Stimulated activated CD4-positive, alpha-beta T cell treated with anti-CD3 and anti-CD28 coated beads, Interleukin-15, amount 100 ng/mL, for 24 hours (primary cell): ENCODE data around the gene CDC42BPB.

ENCODE experiments used
- DNase-seq: peaks from one replicate; pipeline ENCODE4 v3.0.0-alpha.2; 2020

CDC42BPB gene

GRCh38 chr14:103013028-103013427 lies 44.3 kb downstream of the CDC42BPB start:
- no peak for DNase-seq

- DNase-seq: no peak
Observed at GRCh38 chr14:103009559-103009958, 47.8 kb downstream of the CDC42BPB start.

- DNase-seq: no peak
Observed at GRCh38 chr14:103008768-103009357, 48.5 kb downstream of the CDC42BPB start.

- no peak for DNase-seq
Observed at GRCh38 chr14:103008126-103008525, 49.2 kb downstream of the CDC42BPB start.

GRCh38 chr14:103007555-103007954 lies 49.8 kb downstream of the CDC42BPB start:
- no peak for DNase-seq

GRCh38 chr14:103006991-103007520 lies 50.3 kb downstream of the CDC42BPB start:
- DNase-seq: no peak

- no peak for DNase-seq
Observed at GRCh38 chr14:103006106-103006505, 51.2 kb downstream of the CDC42BPB start.

GRCh38 chr14:103003850-103004249 lies 53.5 kb downstream of the CDC42BPB start:
- no peak for DNase-seq

- no peak for DNase-seq
Observed at GRCh38 chr14:103003351-103003615, 54.1 kb downstream of the CDC42BPB start.

GRCh38 chr14:103002578-103003350 lies 54.6 kb downstream of the CDC42BPB start:
- no peak for DNase-seq

GRCh38 chr14:103001651-103002396 lies 55.5 kb downstream of the CDC42BPB start:
- no peak for DNase-seq

- DNase-seq: no peak
Observed at GRCh38 chr14:103001226-103001625, 56.1 kb downstream of the CDC42BPB start.

GRCh38 chr14:103000291-103000921 lies 56.9 kb downstream of the CDC42BPB start:
- DNase-seq: no peak

GRCh38 chr14:102999227-102999895 lies 58.0 kb downstream of the CDC42BPB start:
- DNase-seq: no peak

GRCh38 chr14:102998393-102998792 lies 59.0 kb downstream of the CDC42BPB start:
- no peak for DNase-seq

GRCh38 chr14:102996941-102997340 lies 60.4 kb downstream of the CDC42BPB start:
- DNase-seq: no peak

- no peak for DNase-seq
Observed at GRCh38 chr14:102994689-102995088, 62.7 kb downstream of the CDC42BPB start.

GRCh38 chr14:102993523-102993922 lies 63.8 kb downstream of the CDC42BPB start:
- DNase-seq: no peak

GRCh38 chr14:102991376-102991775 lies 66.0 kb downstream of the CDC42BPB start:
- no peak for DNase-seq

- DNase-seq: no peak
Observed at GRCh38 chr14:102988054-102988453, 69.3 kb downstream of the CDC42BPB start.

GRCh38 chr14:102986810-102987579 lies 70.4 kb downstream of the CDC42BPB start:
- DNase-seq: no peak

GRCh38 chr14:102985665-102986064 lies 71.7 kb downstream of the CDC42BPB start:
- no peak for DNase-seq
